ENCODE measurements around the gene CCDC83.

CCDC83 gene

GRCh38 chr11:85821636-85822035 lies 33.5 kb upstream of the CCDC83 start:
- Histone ChIP-seq H3K9ac (no peak overlapping the region), H3K27me3 (ENCODE audit: insufficient read depth, low read depth) (no peaks in the 10 kb centered on the region), H3K36me3 (ENCODE audit: insufficient read depth) (no peaks in the 10 kb centered on the region), H3K4me2 (no peak overlapping the region), H4K20me1 (ENCODE audit: insufficient read depth) (no peaks in the 10 kb centered on the region), H3K4me1 (ENCODE audit: low read depth, poor library complexity, severe bottlenecking) (peaks cover 9% of the 10 kb centered on the region), H3K27ac (no peak overlapping the region), H3K4me3 (IDR thresholded peaks at IDR 0.05; ENCODE audit: insufficient read depth, low read depth, low read length) (no peak overlapping the region), H2AFZ (ENCODE audit: low read depth) (no peak overlapping the region), H3K79me2 (ENCODE audit: insufficient read depth, low read depth) (no peaks in the 10 kb centered on the region)
- no peak for TF ChIP-seq CTCF (conservative IDR thresholded peaks at IDR 0.05; ENCODE audit: low read depth, low read length)

GRCh38 chr11:85822814-85823213 lies 32.4 kb upstream of the CCDC83 start:
- H3K27ac ChIP-seq: no peak overlapping the region
- no peak overlapping the region for H2AFZ ChIP-seq (ENCODE audit: low read depth)
- H4K20me1 ChIP-seq (ENCODE audit: insufficient read depth): no peaks in the 10 kb centered on the region
- H3K27me3 ChIP-seq (ENCODE audit: insufficient read depth, low read depth): no peaks in the 10 kb centered on the region
- no peak overlapping the region for H3K4me3 ChIP-seq (IDR thresholded peaks at IDR 0.05; ENCODE audit: insufficient read depth, low read depth, low read length)
- H3K79me2 ChIP-seq (ENCODE audit: insufficient read depth, low read depth): no peaks in the 10 kb centered on the region
- TF ChIP-seq CTCF (conservative IDR thresholded peaks at IDR 0.05; ENCODE audit: low read depth, low read length): no peak
- no peak overlapping the region for H3K4me2 ChIP-seq
- H3K4me1 ChIP-seq (ENCODE audit: low read depth, poor library complexity, severe bottlenecking): peaks cover 9% of the 10 kb centered on the region
- no peaks in the 10 kb centered on the region for H3K36me3 ChIP-seq (ENCODE audit: insufficient read depth)
- H3K9ac ChIP-seq: no peak overlapping the region

GRCh38 chr11:85823816-85824215 lies 31.4 kb upstream of the CCDC83 start:
- H3K9ac ChIP-seq: no peak overlapping the region
- H3K4me3 ChIP-seq (IDR thresholded peaks at IDR 0.05; ENCODE audit: insufficient read depth, low read depth, low read length): no peak overlapping the region
- peak overlapping the region; percentile 1; the same call in 1 of the 2 replicates for H3K4me2 ChIP-seq
- no peak overlapping the region for H3K27ac ChIP-seq
- no peaks in the 10 kb centered on the region for H4K20me1 ChIP-seq (ENCODE audit: insufficient read depth)
- no peaks in the 10 kb centered on the region for H3K27me3 ChIP-seq (ENCODE audit: insufficient read depth, low read depth)
- H3K79me2 ChIP-seq (ENCODE audit: insufficient read depth, low read depth): no peaks in the 10 kb centered on the region
- no peaks in the 10 kb centered on the region for H3K36me3 ChIP-seq (ENCODE audit: insufficient read depth)
- H2AFZ ChIP-seq (ENCODE audit: low read depth): no peak overlapping the region
- TF ChIP-seq CTCF (conservative IDR thresholded peaks at IDR 0.05; ENCODE audit: low read depth, low read length): no peak
- H3K4me1 ChIP-seq (ENCODE audit: low read depth, poor library complexity, severe bottlenecking): peaks cover 9% of the 10 kb centered on the region

- no peak for TF ChIP-seq CTCF (conservative IDR thresholded peaks at IDR 0.05; ENCODE audit: low read depth, low read length)
- Histone ChIP-seq H3K27ac (no peak overlapping the region), H3K4me3 (IDR thresholded peaks at IDR 0.05; ENCODE audit: insufficient read depth, low read depth, low read length) (no peak overlapping the region), H3K36me3 (ENCODE audit: insufficient read depth) (no peaks in the 10 kb centered on the region), H3K79me2 (ENCODE audit: insufficient read depth, low read depth) (no peaks in the 10 kb centered on the region), H3K4me1 (ENCODE audit: low read depth, poor library complexity, severe bottlenecking) (peaks cover 9% of the 10 kb centered on the region), H2AFZ (ENCODE audit: low read depth) (no peak overlapping the region), H3K4me2 (no peak overlapping the region), H3K9ac (no peak overlapping the region), H3K27me3 (ENCODE audit: insufficient read depth, low read depth) (no peaks in the 10 kb centered on the region), H4K20me1 (ENCODE audit: insufficient read depth) (no peaks in the 10 kb centered on the region)
These were observed 29.6 kb upstream of the CCDC83 start for GRCh38 chr11:85825616-85826015.
